ENCODE data around the gene WASF2.
A peak's percentile ranks its signal among the peaks of the same experiment; 100 is the strongest.
"Not testable (repeated sequence)": the region's sequence is repeated elsewhere in the genome, so short reads cannot be mapped to it uniquely, and the experiment has no call there.

Gene WASF2

GRCh38 chr1:27468378-27468777, 21.6 kb downstream of the WASF2 start:
- in situ Hi-C loops (cut with MboI; ENCODE audit: low pct_unique_long_range_greater_than_20kb, low sequenced_read_pairs); DNase-seq: not testable (repeated sequence)

GRCh38 chr1:27464926-27465647, 24.9 kb downstream of the WASF2 start:
- in situ Hi-C loops (cut with MboI; ENCODE audit: low pct_unique_long_range_greater_than_20kb, low sequenced_read_pairs), result no loop called here

DNA sequence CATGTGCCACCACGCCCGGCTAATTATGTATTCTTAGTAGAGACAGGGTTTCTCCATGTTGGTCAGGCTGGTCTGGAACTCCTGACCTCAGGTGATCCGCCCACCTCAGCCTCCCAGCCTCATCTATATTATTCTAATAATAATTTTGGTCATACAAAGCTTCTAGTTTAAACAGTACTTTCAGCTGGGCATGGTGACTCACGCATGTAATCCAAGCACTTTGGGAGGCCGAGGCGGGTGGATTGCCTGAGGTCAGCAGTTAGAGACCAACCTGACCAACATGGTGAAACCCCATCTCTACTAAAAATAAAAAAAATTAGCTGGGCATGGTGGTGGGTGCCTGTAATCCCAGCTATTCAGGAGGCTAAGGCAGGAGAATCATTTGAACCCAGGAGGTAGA, 26.1 kb downstream of the WASF2 start:
- in situ Hi-C loops (cut with MboI; ENCODE audit: low pct_unique_long_range_greater_than_20kb, low sequenced_read_pairs); DNase-seq: not testable (repeated sequence)

More at GRCh38 chr1:27464926-27465647, 24.9 kb downstream of the WASF2 start:
- DNase-seq, result no peak

- in situ Hi-C loops (cut with MboI; ENCODE audit: low pct_unique_long_range_greater_than_20kb, low sequenced_read_pairs); DNase-seq: not testable (repeated sequence)
Observed at GRCh38 chr1:27458521-27458920, 31.4 kb downstream of the WASF2 start.

GRCh38 chr1:27455139-27455811, 34.7 kb downstream of the WASF2 start:
- no peak for DNase-seq
- in situ Hi-C loops (cut with MboI; ENCODE audit: low pct_unique_long_range_greater_than_20kb, low sequenced_read_pairs), result no loop called here

- DNase-seq, result no peak
- in situ Hi-C loops (cut with MboI; ENCODE audit: low pct_unique_long_range_greater_than_20kb, low sequenced_read_pairs), result no loop called here
Observed at GRCh38 chr1:27454610-27455009, 35.4 kb downstream of the WASF2 start.

- no peak for DNase-seq
- in situ Hi-C loops (cut with MboI; ENCODE audit: low pct_unique_long_range_greater_than_20kb, low sequenced_read_pairs), result no loop called here
Observed at GRCh38 chr1:27451343-27451742, 38.6 kb downstream of the WASF2 start.

DNA sequence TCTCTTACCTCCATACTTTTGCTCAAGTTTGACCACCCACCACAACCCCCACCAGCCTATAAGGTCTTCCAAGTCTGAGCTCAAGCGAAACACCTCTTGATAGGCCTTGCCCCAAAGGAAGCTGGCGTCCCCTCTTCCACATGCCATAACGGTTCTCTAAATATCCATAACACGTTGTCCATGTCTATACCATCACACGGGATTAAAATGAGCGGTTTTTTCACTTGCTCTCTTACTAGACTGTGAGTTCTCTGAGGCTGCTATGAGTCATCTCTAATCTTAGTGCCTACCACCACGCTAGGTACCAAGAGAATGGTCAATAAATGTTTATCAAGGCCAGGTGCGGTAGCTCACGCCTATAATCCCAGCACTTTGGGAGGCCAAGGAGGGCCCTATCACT, 41.0 kb downstream of the WASF2 start:
- no peak for DNase-seq
- in situ Hi-C loops (cut with MboI; ENCODE audit: low pct_unique_long_range_greater_than_20kb, low sequenced_read_pairs), result no loop called here

GRCh38 chr1:27447883-27448282, 42.1 kb downstream of the WASF2 start:
- DNase-seq, result no peak
- in situ Hi-C loops (cut with MboI; ENCODE audit: low pct_unique_long_range_greater_than_20kb, low sequenced_read_pairs), result no loop called here

- DNase-seq, result no peak
- in situ Hi-C loops (cut with MboI; ENCODE audit: low pct_unique_long_range_greater_than_20kb, low sequenced_read_pairs), result no loop called here
Observed at GRCh38 chr1:27447399-27447798, 42.6 kb downstream of the WASF2 start.

- in situ Hi-C loops (cut with MboI; ENCODE audit: low pct_unique_long_range_greater_than_20kb, low sequenced_read_pairs), result no loop called here
- no peak for DNase-seq
Observed at GRCh38 chr1:27446496-27447020, 43.4 kb downstream of the WASF2 start.

DNA sequence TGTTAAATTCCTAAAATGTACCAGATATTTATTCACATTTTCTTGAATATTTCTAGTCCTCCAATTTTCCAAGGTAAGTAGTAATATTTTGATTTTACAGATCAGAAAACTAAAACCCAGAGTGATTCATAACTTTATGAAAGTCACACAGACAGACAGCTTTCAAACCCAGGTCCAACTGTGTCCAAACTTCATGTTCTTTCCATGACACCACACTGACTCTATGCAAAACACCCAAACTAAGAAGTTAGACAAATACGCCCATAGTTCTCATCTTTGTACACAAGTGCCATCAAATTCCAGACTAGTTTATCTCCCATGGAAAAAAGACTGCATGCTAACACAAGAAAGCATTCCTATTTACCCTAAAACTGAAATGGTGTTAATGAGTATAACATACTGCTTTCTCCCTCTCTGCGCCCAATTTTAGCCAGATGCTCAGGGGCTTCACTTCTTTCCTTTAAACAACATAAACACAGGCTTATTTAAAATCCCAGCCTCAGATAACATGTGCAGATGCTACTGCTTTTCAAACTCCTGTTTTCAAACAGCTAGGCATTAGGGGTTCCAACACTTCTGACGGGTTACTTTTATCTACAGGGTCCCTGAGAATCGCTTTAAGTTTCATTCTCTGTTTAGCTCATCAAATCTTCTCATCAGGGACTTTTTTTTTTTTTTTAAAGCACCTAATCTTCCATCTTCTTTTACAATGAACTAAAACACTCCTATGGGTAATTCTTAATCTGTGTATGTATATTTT, 44.6 kb downstream of the WASF2 start:
- DNase-seq, result no peak
- in situ Hi-C loops (cut with MboI; ENCODE audit: low pct_unique_long_range_greater_than_20kb, low sequenced_read_pairs), result no loop called here

GRCh38 chr1:27444632-27445031, 45.3 kb downstream of the WASF2 start:
- in situ Hi-C loops (cut with MboI; ENCODE audit: low pct_unique_long_range_greater_than_20kb, low sequenced_read_pairs), result no loop called here

GRCh38 chr1:27439150-27439549, 50.8 kb downstream of the WASF2 start:
- in situ Hi-C loops (cut with MboI; ENCODE audit: low pct_unique_long_range_greater_than_20kb, low sequenced_read_pairs), result no loop called here

More at GRCh38 chr1:27444632-27445031, 45.3 kb downstream of the WASF2 start:
- no peak for DNase-seq

DNA sequence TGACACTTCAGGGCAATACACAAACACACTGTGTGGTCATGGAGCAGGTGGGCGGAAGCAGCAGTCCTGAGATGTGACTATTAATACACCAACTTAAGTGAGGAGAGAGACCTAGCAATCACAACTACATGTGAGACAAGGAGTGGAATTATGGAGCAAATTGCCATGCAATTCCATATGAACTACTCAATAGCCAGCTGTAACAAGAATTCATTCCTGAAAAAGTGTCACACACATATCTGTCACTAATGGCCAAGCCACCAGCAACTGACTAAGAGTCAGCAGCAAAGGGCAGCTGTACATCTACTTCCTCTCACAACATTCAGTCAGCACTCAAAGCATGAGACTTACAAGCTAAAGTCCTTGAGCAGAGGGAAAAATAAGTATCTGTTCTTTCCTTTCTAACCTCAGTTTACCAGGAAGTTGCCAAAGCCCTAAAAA, 51.3 kb downstream of the WASF2 start:
- in situ Hi-C loops (cut with MboI; ENCODE audit: low pct_unique_long_range_greater_than_20kb, low sequenced_read_pairs), result no loop called here
- DNase-seq, result no peak

More at GRCh38 chr1:27439150-27439549, 50.8 kb downstream of the WASF2 start:
- no peak for DNase-seq

DNA sequence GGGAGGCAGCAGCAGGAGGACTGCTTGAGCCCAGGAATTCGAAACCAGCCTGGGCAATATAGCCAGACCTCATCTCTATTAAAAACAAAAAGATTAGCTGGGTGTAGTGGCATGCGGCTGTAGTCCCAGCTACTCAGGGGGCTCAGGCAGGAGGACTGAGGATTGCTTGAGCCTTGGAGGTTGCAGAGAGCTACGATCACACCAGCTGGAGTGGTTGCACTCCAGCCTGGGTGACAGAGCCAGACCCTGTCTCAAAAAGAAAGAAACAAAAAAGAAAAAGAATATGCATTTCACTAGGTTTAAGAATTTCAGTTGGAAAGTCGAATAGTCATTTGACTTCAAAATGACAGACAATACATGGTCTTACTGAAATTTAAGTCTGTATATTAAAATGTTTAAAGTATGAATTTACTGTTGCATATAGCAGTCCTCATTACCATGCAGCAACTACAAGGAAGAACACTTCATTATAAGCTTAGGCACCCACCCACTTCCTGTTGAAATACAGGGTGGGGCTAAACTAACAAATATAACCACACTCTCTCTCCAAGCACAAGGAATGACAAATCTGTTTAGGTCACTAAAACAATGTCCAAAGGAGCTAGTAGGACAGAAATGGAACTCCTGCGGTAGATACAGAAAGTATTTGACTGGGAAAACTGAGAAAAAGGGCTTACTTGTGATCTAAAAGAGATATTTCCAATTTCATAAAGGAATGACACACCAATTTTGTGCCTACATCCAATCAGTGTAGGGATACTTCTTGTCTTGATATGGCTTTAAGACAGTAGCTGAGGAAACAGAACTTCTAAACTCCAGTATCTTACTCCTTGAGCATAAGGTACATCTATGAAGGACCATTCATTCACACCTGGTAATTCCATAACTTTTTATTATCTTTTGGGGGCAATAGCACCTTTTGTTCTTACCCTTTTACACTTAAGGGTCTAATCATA, 53.5 kb downstream of the WASF2 start:
- in situ Hi-C loops (cut with MboI; ENCODE audit: low pct_unique_long_range_greater_than_20kb, low sequenced_read_pairs), result no loop called here
- peak; percentile 52 for DNase-seq

DNA sequence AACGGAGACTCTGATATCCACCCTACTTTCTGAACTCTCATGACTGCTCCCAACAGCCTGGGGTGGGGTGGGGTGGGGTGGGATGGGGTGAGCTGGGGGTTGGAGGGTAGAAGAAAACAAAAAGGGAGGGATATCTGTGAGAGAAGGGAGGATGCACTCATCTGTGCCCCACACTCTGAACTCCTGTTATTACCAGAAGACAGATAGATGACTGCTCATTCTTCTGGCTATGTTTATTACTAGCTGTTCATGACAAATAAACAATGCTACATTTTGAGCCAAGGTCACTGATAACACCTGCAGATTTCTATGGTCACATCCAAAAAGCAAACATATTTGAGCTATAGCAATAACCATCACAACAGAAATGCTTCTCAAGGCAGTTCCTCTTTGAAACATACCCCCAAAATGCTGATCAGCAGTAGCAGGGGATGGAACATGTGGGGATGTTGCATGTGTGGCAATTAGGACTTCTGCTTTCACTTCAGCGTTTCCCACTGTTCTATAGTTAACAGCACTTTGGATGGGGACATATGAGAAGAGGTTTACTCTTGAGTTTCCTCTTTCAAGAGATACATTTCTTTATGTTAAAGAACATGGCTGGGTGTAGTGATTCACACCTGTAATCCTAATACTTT, 54.3 kb downstream of the WASF2 start:
- peak; percentile 92 for DNase-seq
- in situ Hi-C loops (cut with MboI; ENCODE audit: low pct_unique_long_range_greater_than_20kb, low sequenced_read_pairs), result no loop called here

DNA sequence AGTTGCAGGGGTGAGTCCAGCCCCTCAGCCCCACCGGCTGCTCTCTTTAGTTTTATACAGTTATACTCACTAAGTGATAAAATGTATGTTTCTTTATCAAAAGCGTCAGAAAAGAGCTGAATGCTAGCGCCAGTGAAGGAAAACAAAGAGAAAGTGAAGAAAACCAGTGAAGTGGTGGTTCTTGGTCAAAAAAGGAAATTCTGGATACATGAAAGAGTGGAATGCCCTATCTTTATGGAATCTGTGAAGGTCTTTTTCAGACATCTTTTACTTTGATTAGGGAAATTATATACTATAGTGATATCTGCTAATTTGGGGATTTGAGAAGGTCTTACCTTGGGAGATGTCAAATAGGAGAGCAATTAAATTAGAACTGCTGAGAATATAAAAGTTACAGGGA, 56.3 kb downstream of the WASF2 start:
- in situ Hi-C loops (cut with MboI; ENCODE audit: low pct_unique_long_range_greater_than_20kb, low sequenced_read_pairs), result no loop called here
- no peak for DNase-seq

Data from KBM-7 (cell line).